Adipocyte (in vitro differentiated cells): Measurements from ENCODE around the gene CCHCR1.

Experiments
- DNase-seq: peaks from one replicate; pipeline ENCODE4 v3.0.0-alpha.2; 2015; ENCODE audit warnings: low read depth
- H3K27me3 ChIP-seq: replicated peaks from 2 replicates; pipeline ENCODE4 v1.7.0; 2013; ENCODE audit warnings: mild to moderate bottlenecking, low read length, moderate library complexity; ENCODE audit not compliant: control insufficient read depth, insufficient read depth
- H3K36me3 ChIP-seq: 2 replicates; pipeline ENCODE4 v1.7.0; 2013; ENCODE audit warnings: low read length, mild to moderate bottlenecking, moderate library complexity; ENCODE audit not compliant: control insufficient read depth, insufficient read depth, severe bottlenecking
- H3K4me1 ChIP-seq: 2 replicates; pipeline ENCODE4 v1.7.0; 2013; ENCODE audit warnings: mild to moderate bottlenecking, low read length, moderate library complexity; ENCODE audit not compliant: control insufficient read depth, insufficient read depth
- H3K4me3 ChIP-seq: 2 replicates; pipeline ENCODE4 v1.7.0; 2013; ENCODE audit warnings: mild to moderate bottlenecking, low read length, moderate library complexity
- H3K9ac ChIP-seq: 2 replicates; pipeline ENCODE4 v1.7.0; 2013; ENCODE audit warnings: mild to moderate bottlenecking, low read length, moderate library complexity
- H3K9me3 ChIP-seq: 2 replicates; pipeline ENCODE4 v1.7.0; 2013; ENCODE audit warnings: mild to moderate bottlenecking, low read length, moderate library complexity; ENCODE audit not compliant: control insufficient read depth

Gene CCHCR1

DNA sequence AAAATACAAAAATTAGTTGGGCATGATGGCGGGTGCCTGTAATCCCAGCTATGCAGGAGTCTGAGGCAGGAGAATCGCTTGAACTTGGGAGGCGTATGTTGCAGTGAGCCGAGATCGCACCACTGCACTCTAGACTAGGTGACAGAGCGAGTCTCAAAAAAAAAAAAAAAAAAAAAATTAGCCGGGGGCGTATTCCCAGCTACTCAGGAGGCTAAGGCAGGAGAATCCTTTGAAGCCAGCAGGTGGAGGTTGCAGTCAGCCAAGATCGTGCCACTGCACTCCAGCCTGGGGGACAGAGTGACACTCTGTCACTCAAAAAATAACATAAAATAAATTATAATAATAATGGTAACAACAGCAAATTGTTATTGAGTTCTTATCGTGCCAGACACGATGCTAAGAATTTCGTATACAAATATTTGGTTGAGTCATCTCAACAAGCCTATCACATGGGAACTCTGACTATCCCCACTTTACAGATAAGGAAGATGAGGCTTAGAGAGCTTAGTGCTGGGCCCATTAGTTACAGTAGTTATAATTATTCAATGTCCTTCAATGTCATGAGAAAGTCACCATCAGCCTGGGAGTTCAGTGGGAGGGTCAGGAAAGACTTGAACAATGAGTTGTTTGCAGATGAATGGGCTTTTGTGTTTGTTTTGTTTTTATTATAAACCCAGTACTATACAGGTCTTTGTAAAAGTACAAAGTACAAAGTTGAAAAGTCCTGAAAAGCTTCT is 64.7 kb downstream of the CCHCR1 start:
- H3K4me3 ChIP-seq, result no peak overlapping the region
- no peak for DNase-seq
- no peaks in the 10 kb centered on the region for H3K36me3 ChIP-seq
- H3K9me3 ChIP-seq, result no peaks in the 10 kb centered on the region
- no peak overlapping the region for H3K9ac ChIP-seq
- no peaks in the 10 kb centered on the region for H3K4me1 ChIP-seq
- peaks cover 3% of the 10 kb centered on the region for H3K27me3 ChIP-seq
